IMR-90 (cell line): ENCODE measurements around the gene FRMD6. TPM values are rescaled to one million over a fixed set of nuclear protein-coding genes. Genes with fewer than 3 reads are reported as not detected.
A peak's percentile ranks its signal among the peaks of the same experiment; 100 is the strongest.

Experiments
- ATAC-seq: fragments of 200-7000 bp; cut with Tn5 transposase; 2 replicates; pipeline ENCODE4 v1.9.1; 2020; ENCODE audit warnings: low read depth, mild to moderate bottlenecking, moderate library complexity
- BruUV-seq: library from RNA; stranded (reverse); fragments of 400-500 nt; replicated peaks from 2 replicates; lab custom pipeline; 2021; lab: Mats Ljungman, UMichigan
- CTCF ChIA-PET: fragments of 300-600 bp; formaldehyde crosslinking; extraction: SDS; loops from one replicate; lab custom pipeline; 2021; ENCODE audit warnings: antibody characterized with exemption; lab: Yijun Ruan, JAX
- POLR2A ChIA-PET: fragments of 300-600 bp; sonication (Branson Sonifier 250); formaldehyde crosslinking; loops from one replicate; lab custom pipeline; 2022; ENCODE audit warnings: antibody characterized with exemption; ENCODE audit not compliant: unreplicated experiment; lab: Charles Lee
- DNase-seq: peaks from one replicate; pipeline ENCODE4 v3.0.0; 2013
- H2AFZ ChIP-seq: replicated peaks from 2 replicates; pipeline ENCODE3; 2013; ENCODE audit warnings: low read length, mild to moderate bottlenecking; ENCODE audit not compliant: poor library complexity
- H2AK5ac ChIP-seq: 2 replicates; pipeline ENCODE4 v1.6.1; 2013; ENCODE audit warnings: low read depth, low read length, inconsistent platforms
- H2AK9ac ChIP-seq: replicated peaks from 2 replicates; pipeline ENCODE3; 2013; ENCODE audit warnings: mild to moderate bottlenecking, low read depth, low read length, moderate library complexity; ENCODE audit not compliant: poor library complexity
- H2BK120ac ChIP-seq: 2 replicates; pipeline ENCODE4 v1.6.1; 2013; ENCODE audit warnings: low read depth, low read length, inconsistent platforms
- H2BK15ac ChIP-seq: 3 replicates; pipeline ENCODE4 v1.6.1; 2013; ENCODE audit warnings: low read depth, low read length, inconsistent platforms
- H2BK20ac ChIP-seq: 2 replicates; pipeline ENCODE4 v1.6.1; 2013; ENCODE audit warnings: low read depth, mild to moderate bottlenecking, inconsistent platforms, low read length, moderate library complexity
- H2BK5ac ChIP-seq: 2 replicates; pipeline ENCODE4 v1.6.1; 2013; ENCODE audit warnings: mild to moderate bottlenecking, low read depth, low read length, inconsistent platforms; ENCODE audit not compliant: poor library complexity, severe bottlenecking
- H3K14ac ChIP-seq: replicated peaks from 2 replicates; pipeline ENCODE4 v1.6.1; 2013; ENCODE audit warnings: low read depth, low read length, inconsistent platforms
- H3K18ac ChIP-seq: 2 replicates; pipeline ENCODE4 v1.6.1; 2013; ENCODE audit warnings: low read depth, low read length, control low read depth
- H3K23ac ChIP-seq: 2 replicates; pipeline ENCODE4 v1.6.1; 2013; ENCODE audit warnings: low read depth, low read length, inconsistent platforms
- H3K27ac ChIP-seq: 2 replicates; pipeline ENCODE4 v1.5.1; 2013; ENCODE audit warnings: mild to moderate bottlenecking, control low read depth, low read length; ENCODE audit not compliant: insufficient read depth
- H3K27me3 ChIP-seq: 2 replicates; pipeline ENCODE4 v1.6.1; 2013; ENCODE audit warnings: low read length; ENCODE audit not compliant: control insufficient read depth, insufficient read depth
- H3K36me3 ChIP-seq: 2 replicates; pipeline ENCODE4 v1.6.1; 2013; ENCODE audit warnings: low read length, mixed read lengths; ENCODE audit not compliant: control insufficient read depth, insufficient read depth
- H3K4ac ChIP-seq: 2 replicates; pipeline ENCODE4 v1.6.1; 2013; ENCODE audit warnings: low read depth, low read length, inconsistent platforms
- H3K4me1 ChIP-seq: 2 replicates; pipeline ENCODE4 v1.6.1; 2013; ENCODE audit warnings: low read length, mixed read lengths; ENCODE audit not compliant: control insufficient read depth, insufficient read depth
- H3K4me2 ChIP-seq: 2 replicates; pipeline ENCODE4 v1.6.1; 2013; ENCODE audit warnings: low read depth, mild to moderate bottlenecking, control low read depth, low read length, moderate library complexity
- H3K4me3 ChIP-seq: 2 replicates; pipeline ENCODE4 v1.5.1; 2013; ENCODE audit warnings: low read depth, mild to moderate bottlenecking, control low read depth, low read length, moderate library complexity; ENCODE audit not compliant: insufficient read depth
- H3K56ac ChIP-seq: 2 replicates; pipeline ENCODE4 v1.6.1; 2013; ENCODE audit warnings: low read length, inconsistent platforms; ENCODE audit not compliant: insufficient read depth; ENCODE audit errors: extremely low read depth
- H3K79me1 ChIP-seq, 2 experiments: 2 replicates each; pipeline ENCODE4 v1.6.1; 2013; ENCODE audit warnings: low read length in 2 of 2, inconsistent platforms in 1 of 2, low read depth in 1 of 2
- H3K9ac ChIP-seq: 2 replicates; pipeline ENCODE4 v1.6.1; 2013; ENCODE audit warnings: low read depth, low read length, control low read depth
- H3K9me1 ChIP-seq: 2 replicates; pipeline ENCODE4 v1.6.1; 2013; ENCODE audit warnings: low read length, inconsistent platforms; ENCODE audit not compliant: insufficient read depth
- H3K9me3 ChIP-seq: 2 replicates; pipeline ENCODE4 v1.6.1; 2013; ENCODE audit warnings: low read length; ENCODE audit not compliant: control insufficient read depth, insufficient read depth
- H4K20me1 ChIP-seq: 2 replicates; pipeline ENCODE4 v1.6.1; 2013; ENCODE audit warnings: low read length, inconsistent platforms; ENCODE audit not compliant: insufficient read depth
- H4K5ac ChIP-seq: 2 replicates; pipeline ENCODE4 v1.6.1; 2013; ENCODE audit warnings: mild to moderate bottlenecking, low read depth, low read length, control low read depth
- H4K8ac ChIP-seq, 2 experiments: 2 replicates each; pipeline ENCODE4 v1.6.1; 2013; ENCODE audit warnings: low read depth in 2 of 2, low read length in 2 of 2, control low read depth in 1 of 2, inconsistent platforms in 1 of 2
- H4K91ac ChIP-seq: 2 replicates; pipeline ENCODE4 v1.6.1; 2013; ENCODE audit warnings: low read depth, low read length, inconsistent platforms; ENCODE audit not compliant: insufficient read depth
- MAFK ChIP-seq: IDR thresholded peaks from 2 replicates; pipeline ENCODE4 v1.6.1; 2012; ENCODE audit warnings: low read depth, low read length, improper control_type of control experiment
- MAZ ChIP-seq: IDR thresholded peaks from 2 replicates; pipeline ENCODE4 v1.6.1; 2012; ENCODE audit warnings: low read depth, mild to moderate bottlenecking, low read length, improper control_type of control experiment, moderate library complexity, borderline replicate concordance
- MXI1 ChIP-seq: IDR thresholded peaks from 2 replicates; pipeline ENCODE4 v1.6.1; 2012; ENCODE audit warnings: low read depth, mild to moderate bottlenecking, low read length, moderate library complexity, borderline replicate concordance
- RFX5 ChIP-seq: IDR thresholded peaks from 2 replicates; pipeline ENCODE4 v1.8.0; 2012; ENCODE audit warnings: low read depth, mild to moderate bottlenecking, low read length, moderate library complexity
- SMC3 ChIP-seq: fragments of 150-350 bp; IDR thresholded peaks from 2 replicates; pipeline ENCODE4 v1.6.1; 2016; ENCODE audit warnings: low read depth, mild to moderate bottlenecking, antibody characterized with exemption, low read length, moderate library complexity
- WGBS, 2 experiments: methylation state at CpG; one replicate each; pipeline versions ENCODE4 v1.1.5 to v1.1.7; 2013; ENCODE audit warnings: missing lambda C conversion rate in 2 of 2; ENCODE audit not compliant: insufficient read length in 1 of 2; ENCODE audit errors: extremely low coverage in 2 of 2; 5-methylcytosine and 5-hydroxymethylcytosine counted together
- dilution Hi-C: fragments of 300-500 bp; cut with HindIII; formaldehyde crosslinking; loops from one replicate; pipeline ENCODE4 v1.14.3; 2018; ENCODE audit warnings: low sequenced_read_pairs; ENCODE audit not compliant: unreplicated experiment
- in situ Hi-C: fragments of 300-500 bp; cut with MboI; formaldehyde crosslinking; loops from 3 replicates; pipeline ENCODE4 v1.14.3; 2019; ENCODE audit warnings: low sequenced_read_pairs, inconsistent platforms, mixed read lengths
- intact Hi-C: fragments of 100-400 bp; cut with micrococcal nuclease; formaldehyde crosslinking; loops from 2 replicates; pipeline ENCODE4 v1.10.0; 2022
- polyA plus RNA-seq, 3 experiments: library from polyadenylated mRNA; depleted of rRNA; stranded (reverse); fragments of >200 nt; gene quantifications; 2 replicates each; pipeline ENCODE4 v1.2.3, GENCODE V29; 2012; ENCODE audit warnings: low replicate concordance in 1 of 3
- total RNA-seq: library from RNA; depleted of rRNA; stranded (reverse); fragments of >200 nt; gene quantifications from 2 replicates; pipeline ENCODE4 v1.2.3, GENCODE V29; 2012

The FRMD6 gene
- total and polyA plus RNA-seq, 2 of the 4 experiments (the other 2 are of a cell fraction), result 243 to 682 TPM

DNA sequence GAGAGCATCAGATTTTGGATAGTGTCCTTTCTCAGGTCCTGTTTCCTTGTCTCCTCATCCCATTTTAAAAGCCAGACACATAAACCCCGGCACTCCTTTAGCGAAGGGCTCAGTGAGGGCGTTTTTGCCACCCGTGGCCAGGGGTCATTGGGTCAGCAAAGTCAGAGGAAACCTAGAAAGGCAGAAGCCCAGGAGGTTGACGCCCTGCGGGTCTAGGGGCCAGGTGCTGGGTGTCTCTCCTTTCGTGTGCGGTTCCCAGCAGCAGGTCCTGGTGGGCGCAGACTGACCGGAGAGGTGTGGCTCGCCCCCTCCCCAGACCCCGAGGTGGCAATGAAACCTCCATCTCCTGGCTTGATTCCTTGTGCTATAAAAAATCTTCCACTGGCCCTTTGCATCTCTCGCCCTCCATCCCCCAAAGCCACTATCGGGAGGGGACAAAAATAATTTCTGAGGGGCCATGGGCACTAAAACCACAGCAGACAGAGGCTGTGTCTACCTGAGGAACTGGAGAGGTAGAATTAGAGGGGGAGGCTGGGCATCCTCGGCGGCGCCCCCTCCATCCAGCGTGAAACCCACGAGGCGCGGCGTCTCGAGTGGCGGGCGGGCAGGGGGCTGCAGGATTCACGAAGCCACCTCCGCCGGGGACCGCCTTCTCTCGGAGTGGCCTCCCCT, 858 bp upstream of the FRMD6 start:
- WGBS, 2 experiments, result 0% methylated on average over 9 of the region's 30 CpGs; no CpG with 5 or more reads in 1 of the 2 experiments
- Histone ChIP-seq H3K9me1 (0 out of 2 replicates have a peak, but pooled peaks cover 2% of the 10 kb centered on the region), H3K14ac (peak overlapping the region; percentile 99), H4K20me1 (peaks cover 25% of the 10 kb centered on the region), H3K79me1 (peaks cover 10 to 32% of the 10 kb centered on the region in 2 experiments; a peak in 3 of 4 replicates), H3K27me3 (no peaks in the 10 kb centered on the region), H2BK120ac (peak overlapping the region; percentile 100), H3K36me3 (no peaks in the 10 kb centered on the region), H2BK20ac (peak overlapping the region; percentile 21; the same call in 1 of the 2 replicates), H2BK5ac (peak overlapping the region; percentile 99), H3K9ac (peak overlapping the region; percentile 99), H3K18ac (peak overlapping the region; percentile 67), H2AK9ac (peak overlapping the region; percentile 96), H3K4me3 (peak overlapping the region; percentile 77), H2AFZ (peak overlapping the region; percentile 97), H4K91ac (peak overlapping the region; percentile 99), H3K4me2 (peak overlapping the region; percentile 92), H3K4me1 (no peaks in the 10 kb centered on the region), H3K9me3 (no peaks in the 10 kb centered on the region), H2AK5ac (peak overlapping the region; percentile 92), H3K56ac (peak overlapping the region; percentile 94), H4K8ac (peak overlapping the region; percentile 96 to 100), H3K27ac (peak overlapping the region; percentile 99), H3K4ac (peak overlapping the region; percentile 99), H4K5ac (peak overlapping the region; percentile 71), H2BK15ac (peak overlapping the region; percentile 100; the same call in 2 of the 3 replicates), H3K23ac (peak overlapping the region; percentile 88)
- DNase-seq (no peak), ATAC-seq (no peak)
- ChIA-PET POLR2A (interaction anchor here (0.5 to 1.4 kb wide), 9 partner anchors 12 to 330 kb away, joined by 3 to 6 read pairs (median 4); no protein-coding TSS in a partner anchor), CTCF (interaction anchor here (0.6 kb wide), 1 partner anchor 144 kb away, joined by 4 read pairs; no protein-coding TSS in a partner anchor)
- in situ Hi-C loops, result loop anchor here (10.0 kb wide), 1 partner anchor 124 kb away; no protein-coding TSS in a partner anchor
- TF ChIP-seq MAFK (no peak), SMC3 (no peak), MAZ (no peak), MXI1 (peak; percentile 53; the same call in 1 of the 2 replicates), RFX5 (no peak)
- intact Hi-C loops, result loop anchor here (1.0 to 5.0 kb wide), 3 partner anchors 104 to 284 kb away; no protein-coding TSS in a partner anchor
- dilution Hi-C loops, result no loop called here
- BruUV-seq, result TSS peak; percentile 48
